Karpas-422 (cell line): ENCODE results near the gene RSPO3. TPM values are rescaled to one million over a fixed set of nuclear protein-coding genes. Genes with fewer than 3 reads are reported as not detected.
A peak's percentile ranks its signal among the peaks of the same experiment; 100 is the strongest.

ENCODE experiments used
- DNase-seq: peaks from one replicate; pipeline ENCODE4 v3.0.0-alpha.2; 2015
- H2AFZ ChIP-seq: fragments of 200-600 bp; sonication (generic); 2 replicates; pipeline ENCODE4 v1.6.1; 2014; ENCODE audit warnings: antibody characterized with exemption, low read length, mixed read lengths
- H3K27ac ChIP-seq: fragments of 200-600 bp; sonication (generic); 2 replicates; pipeline ENCODE4 v1.5.1; 2014; ENCODE audit warnings: mild to moderate bottlenecking, low read length, moderate library complexity
- H3K27me3 ChIP-seq: fragments of 200-600 bp; sonication (generic); 2 replicates; pipeline ENCODE4 v1.6.1; 2014; ENCODE audit warnings: low read length, mixed read lengths
- H3K36me3 ChIP-seq: fragments of 200-600 bp; sonication (generic); 2 replicates; pipeline ENCODE4 v1.6.1; 2014; ENCODE audit warnings: low read length, mixed read lengths; ENCODE audit not compliant: insufficient read depth
- H3K4me1 ChIP-seq: fragments of 200-600 bp; sonication (generic); 2 replicates; pipeline ENCODE4 v1.6.1; 2014; ENCODE audit warnings: mild to moderate bottlenecking, low read length, mixed read lengths
- H3K4me2 ChIP-seq: fragments of 200-600 bp; sonication (generic); 2 replicates; pipeline ENCODE4 v1.6.1; 2014; ENCODE audit warnings: low read length, low read depth, mild to moderate bottlenecking; ENCODE audit not compliant: poor library complexity, severe bottlenecking
- H3K4me3 ChIP-seq: fragments of 200-600 bp; sonication (generic); 2 replicates; pipeline ENCODE4 v1.5.1; 2014; ENCODE audit warnings: mild to moderate bottlenecking, antibody characterized with exemption, low read length, mixed read lengths
- H3K79me2 ChIP-seq: fragments of 200-600 bp; sonication (generic); 2 replicates; pipeline ENCODE4 v1.6.1; 2014; ENCODE audit warnings: mild to moderate bottlenecking, low read length, mixed read lengths
- H3K9ac ChIP-seq: fragments of 200-600 bp; sonication (generic); 2 replicates; pipeline ENCODE4 v1.6.0; 2014; ENCODE audit warnings: low read length
- H3K9me2 ChIP-seq: fragments of 200-600 bp; sonication (generic), shearing (Covaris generic); replicated peaks from 2 replicates; pipeline ENCODE4 v1.6.0; 2014; ENCODE audit warnings: mild to moderate bottlenecking, low read length, moderate library complexity; ENCODE audit not compliant: insufficient read depth
- H3K9me3 ChIP-seq: fragments of 300-700, 200-600 bp; sonication (generic); 2 replicates; pipeline ENCODE4 v1.6.1; 2014; ENCODE audit warnings: low read length, mixed read lengths
- H4K20me1 ChIP-seq: fragments of 200-600 bp; sonication (generic); 2 replicates; pipeline ENCODE4 v1.6.1; 2014; ENCODE audit warnings: mild to moderate bottlenecking, antibody characterized with exemption, low read length, low read depth; ENCODE audit not compliant: insufficient read depth
- total RNA-seq: library from RNA; depleted of rRNA; stranded (reverse); fragments of >200 nt; shearing (Covaris generic); gene quantifications from 2 replicates; pipeline ENCODE4 v1.2.3, GENCODE V29; 2014; ENCODE audit warnings: low replicate concordance

Gene RSPO3
- total RNA-seq, 1 experiment from 2014 or later = not detected

- Histone ChIP-seq H3K9ac (no peak overlapping the region), H3K9me2 (no peaks in the 10 kb centered on the region), H3K36me3 (no peaks in the 10 kb centered on the region), H4K20me1 (no peaks in the 10 kb centered on the region), H3K4me1 (peaks cover 3% of the 10 kb centered on the region; the same call in 1 of the 2 replicates), H2AFZ (no peak overlapping the region), H3K4me2 (no peak overlapping the region), H3K9me3 (no peaks in the 10 kb centered on the region), H3K79me2 (no peaks in the 10 kb centered on the region), H3K27me3 (no peaks in the 10 kb centered on the region), H3K4me3 (no peak overlapping the region), H3K27ac (no peak overlapping the region)
- DNase-seq = no peak
Measured at GRCh38 chr6:127115084-127115655, 3.3 kb upstream of the RSPO3 start.

GRCh38 chr6:127115746-127116145 is 2.7 kb upstream of the RSPO3 start:
- H3K9me2 ChIP-seq = no peaks in the 10 kb centered on the region
- no peak overlapping the region for H3K9ac ChIP-seq
- H3K27ac ChIP-seq = no peak overlapping the region
- peaks cover 3% of the 10 kb centered on the region; the same call in 1 of the 2 replicates for H3K4me1 ChIP-seq
- no peaks in the 10 kb centered on the region for H3K36me3 ChIP-seq
- H3K79me2 ChIP-seq = no peaks in the 10 kb centered on the region
- no peak overlapping the region for H3K4me3 ChIP-seq
- no peak overlapping the region for H3K4me2 ChIP-seq
- H2AFZ ChIP-seq = no peak overlapping the region
- no peak for DNase-seq
- H3K27me3 ChIP-seq = no peaks in the 10 kb centered on the region
- H3K9me3 ChIP-seq = no peaks in the 10 kb centered on the region
- no peaks in the 10 kb centered on the region for H4K20me1 ChIP-seq

DNA sequence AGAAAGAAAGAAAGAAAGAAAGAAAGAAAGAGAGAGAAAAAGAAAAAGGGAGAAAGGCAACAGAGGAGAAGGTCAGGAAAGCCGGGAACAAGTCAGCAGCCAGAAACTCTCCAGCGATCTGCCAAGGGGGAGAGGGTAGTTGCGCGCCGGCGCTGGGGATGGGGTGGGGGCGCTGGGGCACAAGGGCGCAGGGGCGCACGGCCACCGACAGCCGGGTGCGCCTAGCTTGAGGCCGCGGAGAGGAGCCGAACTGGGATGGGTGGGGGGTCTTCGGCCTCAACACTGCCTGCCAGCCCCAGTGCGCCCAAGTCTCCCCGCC is 533 bp upstream of the RSPO3 start:
- H3K79me2 ChIP-seq = no peaks in the 10 kb centered on the region
- no peaks in the 10 kb centered on the region for H3K9me2 ChIP-seq
- H3K36me3 ChIP-seq = no peaks in the 10 kb centered on the region
- no peak overlapping the region for H2AFZ ChIP-seq
- H3K27ac ChIP-seq = no peak overlapping the region
- DNase-seq = no peak
- H3K4me3 ChIP-seq = no peak overlapping the region
- H3K4me1 ChIP-seq = peaks cover 3% of the 10 kb centered on the region; the same call in 1 of the 2 replicates
- no peaks in the 10 kb centered on the region for H3K9me3 ChIP-seq
- no peaks in the 10 kb centered on the region for H3K27me3 ChIP-seq
- no peak overlapping the region for H3K9ac ChIP-seq
- no peak overlapping the region for H3K4me2 ChIP-seq
- H4K20me1 ChIP-seq = no peaks in the 10 kb centered on the region

- peak overlapping the region; percentile 34; the same call in 1 of the 2 replicates for H3K4me3 ChIP-seq
- DNase-seq = peak; percentile 36
Measured at GRCh38 chr6:127119102-127120022, 891 bp downstream of the RSPO3 start.

GRCh38 chr6:127120023-127120786 is 1.7 kb downstream of the RSPO3 start:
- H3K4me2 ChIP-seq = no peak overlapping the region
- H3K9me3 ChIP-seq = no peaks in the 10 kb centered on the region
- no peaks in the 10 kb centered on the region for H3K36me3 ChIP-seq
- H3K79me2 ChIP-seq = no peaks in the 10 kb centered on the region
- no peaks in the 10 kb centered on the region for H3K27me3 ChIP-seq
- no peak overlapping the region for H3K4me3 ChIP-seq
- H3K4me1 ChIP-seq = peaks cover 3% of the 10 kb centered on the region; the same call in 1 of the 2 replicates
- H3K27ac ChIP-seq = no peak overlapping the region
- no peak overlapping the region for H2AFZ ChIP-seq
- no peaks in the 10 kb centered on the region for H4K20me1 ChIP-seq
- no peak for DNase-seq
- H3K9me2 ChIP-seq = no peaks in the 10 kb centered on the region
- H3K9ac ChIP-seq = no peak overlapping the region

More at GRCh38 chr6:127119102-127120022, 891 bp downstream of the RSPO3 start:
- Histone ChIP-seq H3K27ac (no peak overlapping the region), H3K9ac (no peak overlapping the region), H3K9me2 (no peaks in the 10 kb centered on the region), H3K9me3 (no peaks in the 10 kb centered on the region), H3K4me2 (peak overlapping the region; percentile 26), H3K27me3 (no peaks in the 10 kb centered on the region), H3K79me2 (no peaks in the 10 kb centered on the region), H2AFZ (no peak overlapping the region), H3K36me3 (no peaks in the 10 kb centered on the region), H3K4me1 (peaks cover 3% of the 10 kb centered on the region; the same call in 1 of the 2 replicates), H4K20me1 (no peaks in the 10 kb centered on the region)

- Histone ChIP-seq H3K4me3 (no peak overlapping the region), H3K9me3 (no peaks in the 10 kb centered on the region), H3K36me3 (no peaks in the 10 kb centered on the region), H3K9me2 (no peaks in the 10 kb centered on the region), H2AFZ (no peak overlapping the region), H3K9ac (no peak overlapping the region), H3K4me1 (peaks cover 3% of the 10 kb centered on the region; the same call in 1 of the 2 replicates), H3K79me2 (no peaks in the 10 kb centered on the region), H3K27ac (no peak overlapping the region), H4K20me1 (no peaks in the 10 kb centered on the region), H3K27me3 (no peaks in the 10 kb centered on the region), H3K4me2 (no peak overlapping the region)
- peak; percentile 84 for DNase-seq
Measured at GRCh38 chr6:127120787-127121636, 2.5 kb downstream of the RSPO3 start.

- H3K79me2 ChIP-seq = no peaks in the 10 kb centered on the region
- no peak for DNase-seq
- H3K27ac ChIP-seq = no peak overlapping the region
- no peaks in the 10 kb centered on the region for H3K36me3 ChIP-seq
- H3K4me3 ChIP-seq = no peak overlapping the region
- H3K4me1 ChIP-seq = peaks cover 3% of the 10 kb centered on the region; the same call in 1 of the 2 replicates
- no peaks in the 10 kb centered on the region for H3K9me2 ChIP-seq
- H3K4me2 ChIP-seq = no peak overlapping the region
- H4K20me1 ChIP-seq = no peaks in the 10 kb centered on the region
- no peaks in the 10 kb centered on the region for H3K27me3 ChIP-seq
- no peaks in the 10 kb centered on the region for H3K9me3 ChIP-seq
- no peak overlapping the region for H3K9ac ChIP-seq
- H2AFZ ChIP-seq = no peak overlapping the region
Measured at GRCh38 chr6:127121637-127121960, 3.1 kb downstream of the RSPO3 start.
